GM19023 (cell line): Measurements from ENCODE around the gene ASB6.
"Not testable (repeated sequence)": the region's sequence is repeated elsewhere in the genome, so short reads cannot be mapped to it uniquely, and the experiment has no call there.

Experiments
- ATAC-seq: cut with Tn5 transposase; IDR thresholded peaks from one replicate; pipeline ENCODE4 v1.9.1; 2021; ENCODE audit warnings: mild to moderate bottlenecking, moderate library complexity; ENCODE audit not compliant: unreplicated experiment

The ASB6 gene

DNA sequence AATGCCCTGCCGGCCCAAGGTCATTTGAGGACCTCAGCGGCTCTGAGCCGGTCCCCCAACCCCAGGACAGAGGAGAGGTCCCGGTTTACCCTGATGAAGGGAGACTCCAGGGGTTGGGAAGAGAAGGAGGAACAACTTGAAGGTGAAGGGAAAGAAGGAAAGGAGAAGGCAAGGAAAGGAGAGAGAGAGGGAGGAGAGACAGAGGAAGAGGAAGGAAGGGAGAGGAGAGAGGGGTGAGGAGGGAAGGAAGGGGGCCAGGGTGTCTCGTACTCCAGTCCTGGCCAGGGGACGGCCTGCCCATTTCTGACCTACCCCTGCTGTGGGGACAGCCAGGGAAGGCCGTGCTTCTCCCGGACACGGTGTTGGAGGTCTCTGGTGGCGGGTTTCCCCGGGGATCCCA, 25.4 kb upstream of the ASB6 start:
- ATAC-seq, result no peak

DNA sequence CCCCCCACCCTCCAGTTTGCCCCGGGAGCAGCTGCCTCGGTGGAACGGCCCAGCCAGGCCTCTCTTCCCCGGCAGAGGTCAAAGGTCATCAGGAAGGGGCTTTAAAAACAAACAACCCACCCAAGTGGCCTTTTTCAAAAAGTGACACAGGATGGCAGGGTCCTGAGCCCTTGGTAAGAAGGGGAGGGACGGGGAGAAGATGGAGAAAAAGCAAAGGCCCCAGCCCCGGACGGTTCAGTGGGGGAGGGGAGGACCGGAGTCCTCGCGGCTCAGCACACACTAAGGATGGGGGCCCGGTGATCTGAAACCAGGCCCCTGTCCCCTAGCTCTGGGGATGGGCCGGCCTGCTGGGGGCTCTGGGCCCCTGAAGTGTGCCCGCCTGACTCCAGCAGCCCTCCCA, 24.6 kb upstream of the ASB6 start:
- no peak for ATAC-seq

DNA sequence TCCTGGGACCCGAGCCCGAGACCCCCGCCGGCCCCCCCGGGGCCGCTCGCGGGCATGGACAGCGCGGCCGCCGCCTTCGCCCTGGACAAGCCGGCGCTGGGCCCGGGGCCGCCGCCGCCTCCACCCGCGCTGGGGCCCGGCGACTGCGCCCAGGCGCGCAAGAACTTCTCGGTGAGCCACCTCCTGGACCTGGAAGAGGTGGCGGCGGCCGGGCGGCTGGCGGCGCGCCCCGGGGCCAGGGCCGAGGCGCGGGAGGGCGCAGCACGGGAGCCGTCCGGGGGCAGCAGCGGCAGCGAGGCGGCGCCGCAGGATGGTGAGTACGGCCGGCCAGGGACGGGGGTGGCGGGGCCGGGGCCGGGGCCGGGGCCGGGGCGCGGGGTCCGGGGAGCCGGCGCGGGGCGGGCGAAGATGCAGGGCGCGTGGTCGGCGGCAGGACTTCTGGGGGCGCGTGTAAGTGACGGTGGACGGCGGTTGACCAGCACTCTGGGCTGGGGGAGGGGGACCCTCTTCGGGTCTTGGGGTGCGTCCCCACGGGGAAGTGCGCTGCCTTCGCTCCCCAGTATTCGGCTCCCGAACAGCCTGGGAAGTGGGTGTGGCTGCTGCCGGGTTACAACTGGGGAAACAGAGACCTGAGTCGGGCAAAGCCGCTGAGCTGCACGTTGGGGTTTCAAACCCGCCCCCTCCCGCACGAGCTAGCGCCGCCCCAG, 24.0 kb upstream of the ASB6 start:
- ATAC-seq, result no peak

DNA sequence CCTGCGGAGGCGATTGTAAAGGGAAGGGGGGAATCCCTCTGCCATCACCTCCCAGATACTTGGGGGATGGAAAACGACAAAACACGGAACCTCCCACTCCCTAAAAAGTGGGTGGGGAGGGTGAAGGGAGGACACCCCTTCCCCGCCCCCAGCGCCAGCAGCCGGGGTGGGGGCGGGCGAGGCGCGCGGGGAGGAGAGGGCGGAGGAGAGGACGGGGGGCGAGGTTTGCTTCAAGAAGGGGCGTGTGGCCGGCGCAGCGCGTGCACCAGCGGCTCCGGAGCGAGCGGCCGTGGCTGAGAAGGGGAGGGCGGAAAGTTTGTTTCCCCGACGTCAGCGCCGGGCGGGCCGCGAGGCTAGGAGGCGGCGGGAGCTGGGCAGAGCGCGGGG, 23.4 kb upstream of the ASB6 start, which contains the start of gene PRRX2:
PRRX2 (plus strand) TSS at position 259 of the 387 bp plus-strand sequence. CDS start 221 bp downstream, outside the sequence.
- no peak for ATAC-seq

DNA sequence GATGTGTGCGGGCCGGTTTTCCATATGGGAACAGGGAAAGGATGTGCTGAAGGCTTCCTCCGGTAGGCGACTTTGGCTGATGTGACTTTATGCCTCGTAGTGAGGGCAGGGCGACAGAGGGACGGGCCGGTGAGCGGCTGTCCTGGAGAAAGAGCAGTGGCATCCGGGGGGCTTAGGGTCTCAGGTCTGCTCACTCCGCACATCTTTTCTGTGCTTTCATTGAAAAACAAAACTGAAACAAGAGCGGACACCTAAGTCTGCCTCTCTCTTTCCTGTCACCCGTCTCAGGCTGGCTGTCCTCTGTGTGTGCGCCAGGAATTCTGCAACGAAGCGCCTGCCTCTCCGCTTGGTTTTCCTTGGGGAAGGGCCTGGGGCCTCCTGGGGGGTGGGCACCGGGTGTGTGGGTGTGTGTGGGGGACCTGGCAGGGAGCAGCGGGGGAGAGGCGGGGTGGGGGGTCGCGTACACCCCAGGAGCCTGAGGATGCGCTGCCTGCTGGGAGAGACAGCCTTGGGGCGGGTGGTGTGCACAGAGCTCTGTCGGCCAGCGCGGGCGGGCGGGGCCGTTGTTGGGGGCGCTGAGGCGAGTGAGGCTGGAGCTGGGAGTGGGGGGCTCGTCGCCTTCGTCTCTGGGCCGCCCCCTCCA, 22.9 kb upstream of the ASB6 start:
- no peak for ATAC-seq

DNA sequence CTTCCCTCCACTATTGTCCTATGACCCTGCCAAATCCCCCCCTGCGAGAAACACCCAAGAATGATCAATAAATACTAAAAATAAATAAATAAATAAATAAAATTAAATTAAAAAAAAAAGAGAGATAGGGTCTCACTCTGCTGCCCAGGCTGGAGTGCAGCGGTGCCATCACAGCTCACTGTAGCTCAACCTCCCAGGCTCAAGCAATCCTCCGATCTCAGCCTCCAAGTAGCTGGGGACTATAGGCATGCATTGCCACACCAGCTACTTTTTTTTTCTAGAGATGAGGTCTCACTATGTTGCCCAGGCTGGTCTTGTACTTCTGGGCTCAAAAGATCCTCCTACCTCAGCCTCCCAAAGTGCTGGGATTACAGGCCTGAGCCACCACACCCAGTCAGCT, 20.3 kb upstream of the ASB6 start:
- ATAC-seq, result not testable (repeated sequence)

DNA sequence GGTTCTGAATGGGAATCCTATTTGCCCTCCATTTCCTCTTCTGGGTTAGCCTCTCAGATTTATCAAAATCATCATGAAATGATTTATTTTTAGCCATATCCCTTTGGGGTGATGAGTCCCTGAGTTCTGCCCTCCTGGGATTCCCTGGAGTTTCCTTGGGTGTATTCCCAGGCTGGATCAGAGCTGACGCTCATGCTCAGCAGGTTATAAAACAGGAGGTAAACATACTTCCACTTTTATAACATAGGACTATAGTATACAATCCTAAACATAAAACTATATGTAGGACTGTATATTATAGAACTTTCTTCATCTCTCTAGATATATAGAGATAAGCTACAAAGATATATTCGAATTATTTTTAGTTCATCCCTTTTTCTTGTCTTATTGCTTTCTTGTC, 19.1 kb upstream of the ASB6 start:
- no peak for ATAC-seq

DNA sequence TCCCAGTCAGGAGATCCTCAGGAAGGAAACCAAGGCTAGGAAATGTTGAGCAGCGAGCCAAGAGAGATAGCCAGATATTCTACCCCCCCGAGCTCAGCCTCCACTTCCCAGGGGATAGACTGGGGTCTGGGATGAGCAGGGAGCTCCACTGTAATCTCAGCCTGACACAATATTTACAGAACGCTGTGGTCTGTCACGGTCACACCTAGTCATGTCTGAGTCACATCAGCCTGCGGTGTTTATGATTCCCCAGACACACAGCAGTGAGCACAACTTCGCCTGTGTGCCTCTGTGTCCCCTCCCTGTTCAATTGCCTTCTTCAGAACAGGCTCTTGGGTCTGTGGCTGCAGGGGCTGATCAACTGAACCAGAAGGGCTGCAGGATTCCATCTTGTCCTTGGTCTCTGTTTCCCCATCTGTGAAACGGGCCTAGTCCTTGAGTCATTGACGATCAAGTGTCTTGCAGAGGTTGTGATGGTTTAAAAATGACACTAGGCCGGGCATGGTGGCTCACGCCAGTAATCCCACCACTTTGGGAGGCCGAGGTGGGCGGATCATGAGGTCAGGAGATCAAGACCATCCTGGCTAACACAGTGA, 14.9 kb upstream of the ASB6 start:
- ATAC-seq, result no peak

DNA sequence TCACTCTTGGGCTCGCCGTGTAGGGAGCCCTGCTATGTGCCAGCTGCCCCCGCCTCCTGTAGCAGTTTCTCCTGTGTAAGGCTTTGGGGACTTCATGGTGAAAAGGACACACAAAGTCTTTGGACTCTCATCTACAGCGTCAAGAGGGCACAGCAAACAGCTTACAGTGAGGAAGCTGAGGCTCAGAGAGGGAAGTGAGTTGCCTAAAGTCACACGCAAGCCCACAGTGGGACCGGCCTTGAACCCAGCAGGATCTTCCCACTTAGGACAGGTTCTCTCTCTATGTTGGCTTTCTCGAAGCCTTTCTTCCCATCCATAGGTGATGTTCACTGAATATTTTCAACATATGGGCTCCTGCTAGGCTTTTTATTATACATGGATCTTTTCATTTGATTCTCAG, 13.7 kb upstream of the ASB6 start:
- ATAC-seq, result no peak

DNA sequence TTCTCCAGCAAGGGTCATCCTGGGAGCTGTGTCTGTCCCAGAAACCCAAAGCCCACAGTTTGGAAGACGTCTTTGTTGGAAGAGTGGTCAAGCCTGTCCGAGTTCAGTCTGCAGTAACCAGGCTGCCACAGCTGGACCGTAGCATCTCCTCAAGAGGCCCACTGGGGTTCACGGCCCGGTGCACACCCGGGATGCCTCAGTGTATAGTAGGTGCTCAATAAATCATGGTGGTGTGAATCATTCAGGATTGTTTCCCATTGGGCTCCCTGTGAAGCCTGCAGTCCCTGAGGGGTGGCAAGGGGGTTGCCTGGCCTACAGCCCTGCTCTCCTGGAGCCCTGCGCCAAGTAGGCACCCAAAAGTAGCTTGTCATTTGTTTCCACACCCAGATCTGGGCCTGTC, 13.2 kb upstream of the ASB6 start:
- no peak for ATAC-seq

DNA sequence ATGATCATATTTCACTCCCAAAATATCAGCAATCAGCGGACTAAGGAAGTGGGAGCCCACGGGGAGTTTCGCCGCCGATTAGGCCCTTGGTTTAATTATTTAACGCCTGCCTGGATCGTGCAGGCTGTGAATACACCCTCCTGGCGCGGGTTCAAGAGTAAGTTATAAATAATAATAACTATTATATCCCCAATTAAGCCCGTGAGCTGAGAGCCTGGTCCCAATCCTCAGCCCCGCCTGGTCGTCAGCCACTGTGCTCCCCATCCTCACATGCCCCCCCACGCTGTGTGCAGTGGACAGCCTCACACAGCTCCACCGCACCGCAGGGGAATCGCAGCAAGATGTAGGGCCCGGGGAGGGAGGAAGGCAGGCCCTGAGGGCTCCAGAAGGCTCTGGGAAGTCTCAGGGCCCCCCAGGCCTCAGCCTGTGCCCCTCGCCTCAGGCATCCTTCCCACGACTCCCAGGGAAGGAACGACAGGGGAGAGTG, 12.6 kb upstream of the ASB6 start:
- ATAC-seq, result no peak

DNA sequence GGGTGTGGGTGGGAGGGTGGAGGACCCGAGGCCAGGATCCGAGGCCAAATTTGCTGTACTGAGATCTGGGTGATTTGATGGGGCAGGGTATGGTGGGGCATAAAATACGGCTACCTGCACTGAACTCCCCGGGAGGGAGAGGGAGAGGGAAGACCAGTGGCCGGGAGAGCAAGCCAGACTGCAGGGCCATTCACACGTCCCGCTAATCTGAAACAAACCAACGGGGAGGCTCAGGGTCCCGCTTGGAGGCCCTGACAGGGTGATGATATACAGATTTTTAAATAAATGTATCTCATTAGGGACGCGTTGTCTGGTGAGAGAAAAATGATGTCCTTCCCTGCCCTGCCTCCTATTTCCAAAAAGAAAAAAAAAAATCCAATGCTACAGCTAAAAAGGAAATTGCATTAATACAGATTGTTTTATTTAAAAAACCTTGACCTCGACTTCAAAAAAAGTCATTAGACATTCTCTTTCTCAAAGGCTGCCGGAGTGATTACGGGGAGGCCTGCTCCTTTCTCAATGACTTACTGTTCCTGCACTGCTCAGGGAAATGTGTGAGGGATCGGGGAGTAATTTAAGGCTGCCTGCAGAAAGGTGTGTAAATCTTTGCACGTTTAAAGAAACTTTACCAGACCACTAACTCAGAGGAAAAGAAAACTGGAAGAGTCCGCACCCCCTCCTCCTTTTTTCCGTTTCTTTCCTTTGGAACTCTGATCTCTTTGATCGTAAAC, 12.0 kb upstream of the ASB6 start:
- no peak for ATAC-seq

DNA sequence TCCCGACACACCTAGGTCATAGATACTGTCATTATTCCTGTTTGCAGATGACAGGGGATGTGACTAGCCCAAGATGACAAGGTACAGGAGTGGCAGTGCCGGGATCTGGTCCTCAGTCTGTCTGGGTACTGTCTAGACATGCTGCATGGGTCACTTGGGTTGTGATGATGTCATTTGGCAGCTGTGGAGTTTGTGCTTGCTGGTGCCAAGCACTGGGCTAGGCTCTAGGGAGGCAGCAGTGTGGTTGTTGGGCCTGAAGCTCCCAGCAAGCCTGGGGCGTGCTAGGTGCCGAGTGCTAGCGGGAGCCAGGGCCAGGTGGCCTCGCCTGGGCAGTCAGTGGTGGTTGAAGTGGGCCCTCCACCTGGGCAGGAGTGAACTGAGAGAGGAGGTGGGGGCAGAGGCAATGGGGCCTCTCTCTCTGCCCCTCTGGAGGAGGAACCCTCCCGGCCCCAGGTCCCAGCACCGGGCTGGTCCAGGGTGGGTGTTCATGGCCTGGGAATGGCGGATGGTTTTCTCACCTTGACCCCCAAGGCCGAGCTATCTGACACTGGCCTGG, 8.8 kb upstream of the ASB6 start:
- no peak for ATAC-seq

DNA sequence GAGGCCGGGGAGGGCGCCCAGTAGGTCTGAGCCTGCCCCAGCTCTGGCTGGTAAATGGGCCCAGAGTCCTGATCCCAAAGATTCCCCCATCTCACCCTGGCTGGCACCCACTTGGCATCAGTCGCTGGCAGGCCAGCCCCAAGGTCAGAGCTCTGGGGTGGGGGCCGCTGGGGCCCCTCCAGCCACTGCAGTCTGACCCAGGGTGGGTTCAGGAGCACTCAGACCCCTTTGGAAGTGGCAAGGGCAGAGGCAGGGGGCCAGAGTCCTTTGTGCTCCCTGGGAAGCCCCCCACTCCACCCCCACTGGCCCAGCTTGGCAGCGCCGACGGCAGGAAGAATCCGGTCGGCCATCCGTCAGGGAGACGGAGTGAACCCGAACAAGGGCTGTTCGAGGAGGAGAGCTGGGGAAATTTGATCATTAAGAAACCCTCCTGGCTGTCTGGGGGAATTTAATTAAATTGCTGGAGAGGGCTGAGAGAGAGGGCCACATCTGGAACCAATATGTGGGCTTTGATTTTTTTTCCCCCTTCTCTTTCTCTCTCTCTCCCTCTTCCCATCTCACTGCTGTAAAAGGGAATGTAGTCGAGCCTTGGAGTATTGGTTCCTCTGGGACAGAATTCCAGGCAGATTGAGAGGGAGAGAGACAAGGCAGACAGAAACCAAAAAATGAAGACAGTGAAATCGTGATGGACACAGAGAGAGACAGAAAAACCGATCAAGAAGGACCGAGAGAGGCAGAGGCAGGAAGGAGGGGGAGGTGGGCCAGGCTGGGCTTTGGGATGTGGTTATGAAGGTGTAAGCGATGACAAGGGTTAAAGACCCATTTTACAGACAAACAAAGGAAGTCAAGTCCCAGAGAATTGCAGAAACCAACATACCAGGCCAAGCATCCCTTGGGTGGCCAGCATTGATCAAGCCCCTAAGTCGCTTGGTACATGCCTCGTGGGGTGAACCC, 8.1 kb upstream of the ASB6 start:
- ATAC-seq, result no peak

DNA sequence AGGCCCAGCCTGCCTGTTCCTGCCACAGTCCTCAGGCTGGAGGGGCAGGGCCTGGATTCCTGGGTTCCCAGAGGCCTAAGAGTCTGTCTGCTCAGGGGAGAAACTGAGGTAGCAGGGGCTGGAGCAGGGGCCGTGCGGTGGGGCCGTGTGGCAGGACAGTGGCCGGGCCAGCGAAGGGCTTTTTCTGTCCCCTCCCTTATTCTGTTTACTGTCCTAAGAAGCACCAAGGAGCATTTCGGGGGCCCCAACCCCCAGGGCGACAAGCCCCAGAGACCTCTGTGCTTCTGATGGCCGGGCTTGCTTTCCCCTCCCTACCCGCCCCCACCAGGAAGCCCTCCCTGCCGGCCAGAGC, 6.8 kb upstream of the ASB6 start:
- ATAC-seq, result no peak

DNA sequence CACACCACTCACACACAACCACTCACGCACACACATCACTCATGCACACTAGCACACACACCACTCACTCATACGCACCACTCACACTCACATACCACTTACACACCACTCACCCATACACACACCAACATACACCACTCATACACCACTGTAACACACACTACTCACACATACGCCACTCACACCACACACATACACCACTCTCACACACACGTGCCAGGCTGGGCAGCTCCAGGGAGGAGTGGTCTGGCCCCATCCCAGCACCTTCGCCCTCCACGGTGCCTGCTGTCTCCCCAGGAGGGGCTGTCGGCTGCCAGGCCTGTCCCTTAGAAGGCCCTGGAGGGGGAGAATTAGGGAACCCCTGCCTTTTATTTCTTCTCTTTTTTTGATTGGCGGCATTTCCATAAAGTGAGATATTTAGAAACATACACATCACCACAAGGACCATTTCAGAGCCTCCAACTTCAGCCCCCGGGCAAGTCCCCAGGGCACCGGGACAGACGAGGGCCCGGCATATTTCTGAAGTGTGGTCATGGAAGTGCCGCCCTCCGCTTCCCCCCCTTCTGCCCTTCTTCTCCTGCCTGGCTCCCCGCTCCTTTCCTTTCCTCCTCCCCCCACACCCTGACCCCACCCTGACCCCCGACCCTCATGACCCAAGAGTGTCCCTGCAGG, 6.3 kb upstream of the ASB6 start:
- ATAC-seq, result no peak

DNA sequence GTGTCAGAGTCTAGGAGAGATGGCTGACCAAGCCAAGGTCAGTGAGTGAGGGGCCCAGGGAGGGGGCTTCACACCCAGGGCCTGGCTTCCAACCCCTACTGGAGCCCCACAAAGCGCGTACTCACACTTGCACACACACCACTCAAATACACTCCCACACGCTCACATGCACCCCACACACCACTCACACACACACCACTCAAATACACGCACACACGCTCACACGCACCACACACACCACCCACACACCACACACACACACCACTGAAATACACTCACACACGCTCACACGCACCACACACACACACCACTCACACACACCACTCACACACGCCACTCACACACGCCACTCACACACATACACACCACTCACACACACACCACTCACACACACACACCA, 5.7 kb upstream of the ASB6 start:
- ATAC-seq, result no peak

DNA sequence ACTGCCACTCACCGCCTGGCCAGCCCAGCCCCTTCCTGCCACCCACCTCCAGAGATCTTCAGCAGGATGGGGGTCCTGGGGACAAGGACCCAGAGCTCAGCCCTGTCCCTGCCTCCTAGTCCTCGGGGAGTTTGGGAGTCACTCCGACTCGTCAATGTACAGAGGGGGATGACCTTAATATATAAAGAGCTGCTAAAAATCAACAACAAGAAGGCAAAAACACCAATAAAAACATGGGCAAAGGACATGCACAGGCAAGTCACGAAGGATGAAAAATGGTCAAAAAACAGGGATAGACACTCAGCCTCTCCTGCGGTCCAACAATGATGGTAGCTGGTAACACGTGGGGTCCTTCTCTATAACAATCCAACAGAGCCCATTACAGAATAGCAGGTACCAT, 4.7 kb upstream of the ASB6 start:
- no peak for ATAC-seq

DNA sequence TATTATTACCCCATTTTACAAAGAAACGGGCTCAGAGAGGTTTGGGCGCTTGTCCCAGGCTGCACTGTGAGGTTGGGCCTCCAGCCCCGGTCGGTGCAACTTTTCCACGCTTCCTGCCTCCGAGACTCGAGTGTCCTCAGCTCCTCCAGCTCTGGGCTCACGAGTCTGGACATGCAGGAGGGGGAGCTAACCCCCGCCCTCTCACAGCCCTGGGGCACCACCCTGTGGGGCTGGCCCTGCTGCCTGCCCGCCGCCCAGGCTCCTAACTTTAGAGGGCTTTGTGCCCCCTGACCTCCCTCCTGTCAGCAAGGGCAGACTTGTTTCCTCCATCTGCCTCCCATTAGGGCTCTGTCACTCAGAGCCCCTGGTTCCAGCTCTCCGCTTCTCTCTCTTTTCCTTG, 4.3 kb upstream of the ASB6 start:
- no peak for ATAC-seq

DNA sequence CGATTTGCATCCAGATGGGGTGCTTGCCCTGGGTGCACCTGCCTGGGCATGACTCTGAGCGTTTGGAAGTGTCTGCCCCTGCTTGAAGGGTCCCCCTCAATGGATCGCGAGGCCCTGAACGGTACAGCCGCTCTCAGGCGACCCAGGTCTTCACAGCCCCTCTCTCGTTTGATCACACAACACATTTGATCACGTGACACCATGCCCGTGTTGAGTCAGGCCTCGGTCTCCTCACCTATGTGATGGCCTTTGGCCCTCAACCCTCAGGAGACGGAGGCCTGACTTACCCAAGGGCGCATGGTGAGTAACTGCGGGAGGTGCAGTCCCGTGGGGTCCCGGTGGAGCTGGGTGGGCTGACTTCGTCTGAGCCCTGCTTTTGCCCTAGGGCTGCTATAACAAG, 3.0 kb upstream of the ASB6 start:
- no peak for ATAC-seq
